Astrocyte (in vitro differentiated cells and primary cell): ENCODE data around the gene ZNF878. TPM values are rescaled to one million over a fixed set of nuclear protein-coding genes. Genes with fewer than 3 reads are reported as not detected.
A peak's percentile ranks its signal among the peaks of the same experiment; 100 is the strongest.

Experiments used
- DNase-seq: peaks from one replicate; pipeline ENCODE4 v3.0.0-alpha.2; 2010; ENCODE audit warnings: low read depth
- FAIRE-seq: peaks from 2 replicates; lab custom pipeline; 2011; peaks lifted over from hg19 to GRCh38; lab: Jason Lieb, UNC
- H2AFZ ChIP-seq: 2 replicates; pipeline ENCODE4 v1.6.0; 2012; ENCODE audit warnings: low read depth, low read length, inconsistent platforms
- H3K27ac ChIP-seq: 2 replicates; pipeline ENCODE4 v1.5.1; 2011; ENCODE audit warnings: low read depth, low read length, inconsistent platforms
- H3K27me3 ChIP-seq: 2 replicates; pipeline ENCODE4 v1.6.0; 2011; ENCODE audit warnings: low read length, inconsistent platforms; ENCODE audit not compliant: insufficient read depth
- H3K36me3 ChIP-seq: 2 replicates; pipeline ENCODE4 v1.5.1; 2011; ENCODE audit warnings: low read length, inconsistent platforms; ENCODE audit not compliant: insufficient read depth
- H3K4me1 ChIP-seq: 2 replicates; pipeline ENCODE4 v1.5.1; 2011; ENCODE audit warnings: low read length, inconsistent platforms; ENCODE audit not compliant: insufficient read depth
- H3K4me2 ChIP-seq: 2 replicates; pipeline ENCODE4 v1.6.0; 2012; ENCODE audit warnings: low read length, inconsistent platforms
- H3K4me3 ChIP-seq: 2 replicates; pipeline ENCODE4 v1.5.1; 2011; ENCODE audit warnings: low read depth, mild to moderate bottlenecking, low read length, inconsistent platforms; ENCODE audit not compliant: insufficient read depth
- H3K79me2 ChIP-seq: 2 replicates; pipeline ENCODE4 v1.6.0; 2012; ENCODE audit warnings: mild to moderate bottlenecking, low read length, inconsistent platforms; ENCODE audit not compliant: insufficient read depth
- H3K9ac ChIP-seq: 2 replicates; pipeline ENCODE4 v1.6.0; 2012; ENCODE audit warnings: mild to moderate bottlenecking, low read length, inconsistent platforms
- H3K9me3 ChIP-seq: 2 replicates; pipeline ENCODE4 v1.5.1; 2012; ENCODE audit warnings: low read depth, mild to moderate bottlenecking, low read length, inconsistent platforms; ENCODE audit not compliant: insufficient read depth
- H4K20me1 ChIP-seq: 2 replicates; pipeline ENCODE4 v1.6.0; 2012; ENCODE audit warnings: low read length, inconsistent platforms; ENCODE audit not compliant: insufficient read depth
- H3K27ac Mint-ChIP-seq: one replicate; pipeline ENCODE4 v1.8.0; 2021; ENCODE audit warnings: mild to moderate bottlenecking, mixed read lengths; ENCODE audit not compliant: unreplicated experiment
- H3K27me3 Mint-ChIP-seq: one replicate; pipeline ENCODE4 v1.8.0; 2021; ENCODE audit warnings: low read depth, mixed read lengths; ENCODE audit not compliant: unreplicated experiment
- H3K36me3 Mint-ChIP-seq: one replicate; pipeline ENCODE4 v1.8.0; 2021; ENCODE audit warnings: low read depth, mixed read lengths; ENCODE audit not compliant: unreplicated experiment
- H3K4me1 Mint-ChIP-seq: one replicate; pipeline ENCODE4 v1.8.0; 2021; ENCODE audit warnings: low read depth, mixed read lengths; ENCODE audit not compliant: unreplicated experiment
- H3K4me3 Mint-ChIP-seq: one replicate; pipeline ENCODE4 v1.8.0; 2021; ENCODE audit warnings: mild to moderate bottlenecking, moderate library complexity, mixed read lengths; ENCODE audit not compliant: unreplicated experiment
- H3K9me3 Mint-ChIP-seq: one replicate; pipeline ENCODE4 v1.8.0; 2021; ENCODE audit warnings: mild to moderate bottlenecking, mixed read lengths; ENCODE audit not compliant: unreplicated experiment
- EZH2 ChIP-seq: IDR thresholded peaks from 2 replicates; pipeline ENCODE4 v1.6.1; 2012; ENCODE audit warnings: mild to moderate bottlenecking, low read length, inconsistent platforms; ENCODE audit not compliant: insufficient read depth
- total RNA-seq: library from RNA; stranded (reverse); gene quantifications from 2 replicates; pipeline ENCODE4 v1.2.1, GENCODE V29; 2021
- TF ChIP-seq, protein P1 (sequence below): IDR thresholded peaks from 2 replicates; pipeline ENCODE4 v1.5.1; 2011; ENCODE audit warnings: low read depth, mild to moderate bottlenecking, inconsistent platforms, low read length, moderate library complexity; ENCODE audit not compliant: insufficient read depth

ZNF878 gene
- total RNA-seq, 1 donor from 2014 or later, result not detected

DNA sequence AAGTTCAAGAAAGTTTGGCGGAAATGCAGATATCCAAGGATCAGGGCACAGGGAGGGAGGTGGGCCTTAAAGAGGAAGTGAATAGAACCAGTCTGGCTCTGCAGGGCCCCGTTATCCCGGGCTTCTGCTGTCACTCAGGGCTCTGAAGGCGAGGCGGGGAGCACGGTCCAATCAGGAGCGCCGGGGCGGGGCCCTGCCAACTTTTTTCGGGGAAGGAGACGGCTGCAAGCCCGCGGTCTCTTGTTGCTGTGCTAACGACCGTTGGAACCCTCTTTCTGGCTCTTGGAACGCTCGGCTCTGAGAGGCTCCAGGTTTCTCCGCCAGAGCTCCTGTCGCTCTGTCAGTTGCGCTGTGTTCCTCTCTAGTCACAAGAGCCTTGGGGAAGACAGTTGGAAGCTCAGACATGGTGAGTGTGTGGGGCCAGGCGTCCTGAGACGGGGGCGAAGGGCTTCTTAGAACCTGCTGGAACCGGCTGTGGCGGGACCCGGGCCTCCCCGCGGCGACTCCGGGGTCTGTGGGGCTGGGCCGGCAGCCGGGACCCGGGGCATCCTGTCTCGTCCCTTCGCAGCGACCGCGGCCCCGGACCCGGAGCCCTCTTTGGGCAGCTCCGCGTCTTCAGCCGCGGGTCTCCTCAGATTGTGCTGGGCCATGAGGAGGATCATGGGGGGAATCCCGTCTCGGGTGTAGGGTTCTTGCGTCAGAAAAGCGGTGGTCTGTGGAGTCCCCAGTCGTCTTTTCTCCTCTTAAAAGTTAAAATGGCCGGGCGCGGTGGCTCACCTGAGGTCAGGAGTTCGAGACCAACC, 39.5 kb upstream of the ZNF878 start:
- Mint-ChIP-seq H3K4me3 (no peak overlapping the region), H3K27me3 (no peaks in the 10 kb centered on the region), H3K36me3 (no peaks in the 10 kb centered on the region), H3K9me3 (peaks cover 13% of the 10 kb centered on the region), H3K27ac (no peak overlapping the region), H3K4me1 (no peaks in the 10 kb centered on the region)
- no peaks in the 10 kb centered on the region for H4K20me1 ChIP-seq
- peaks cover 4% of the 10 kb centered on the region for H3K79me2 ChIP-seq
- no peaks in the 10 kb centered on the region for H3K36me3 ChIP-seq
- H3K9me3 ChIP-seq, result no peaks in the 10 kb centered on the region
- FAIRE-seq (peak; percentile 17), DNase-seq (peak; percentile 78)
- H3K4me1 ChIP-seq, result no peaks in the 10 kb centered on the region
- no peaks in the 10 kb centered on the region for H3K27me3 ChIP-seq
- TF ChIP-seq, protein P1, sequence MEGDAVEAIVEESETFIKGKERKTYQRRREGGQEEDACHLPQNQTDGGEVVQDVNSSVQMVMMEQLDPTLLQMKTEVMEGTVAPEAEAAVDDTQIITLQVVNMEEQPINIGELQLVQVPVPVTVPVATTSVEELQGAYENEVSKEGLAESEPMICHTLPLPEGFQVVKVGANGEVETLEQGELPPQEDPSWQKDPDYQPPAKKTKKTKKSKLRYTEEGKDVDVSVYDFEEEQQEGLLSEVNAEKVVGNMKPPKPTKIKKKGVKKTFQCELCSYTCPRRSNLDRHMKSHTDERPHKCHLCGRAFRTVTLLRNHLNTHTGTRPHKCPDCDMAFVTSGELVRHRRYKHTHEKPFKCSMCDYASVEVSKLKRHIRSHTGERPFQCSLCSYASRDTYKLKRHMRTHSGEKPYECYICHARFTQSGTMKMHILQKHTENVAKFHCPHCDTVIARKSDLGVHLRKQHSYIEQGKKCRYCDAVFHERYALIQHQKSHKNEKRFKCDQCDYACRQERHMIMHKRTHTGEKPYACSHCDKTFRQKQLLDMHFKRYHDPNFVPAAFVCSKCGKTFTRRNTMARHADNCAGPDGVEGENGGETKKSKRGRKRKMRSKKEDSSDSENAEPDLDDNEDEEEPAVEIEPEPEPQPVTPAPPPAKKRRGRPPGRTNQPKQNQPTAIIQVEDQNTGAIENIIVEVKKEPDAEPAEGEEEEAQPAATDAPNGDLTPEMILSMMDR, result no peak
- TF ChIP-seq EZH2, result no peak
- H3K4me2 ChIP-seq, result peak overlapping the region; percentile 92
- H3K4me3 ChIP-seq, result peak overlapping the region; percentile 80
- H3K27ac ChIP-seq, result peak overlapping the region; percentile 50
- H2AFZ ChIP-seq, result peak overlapping the region; percentile 96
- peak overlapping the region; percentile 83 for H3K9ac ChIP-seq

DNA sequence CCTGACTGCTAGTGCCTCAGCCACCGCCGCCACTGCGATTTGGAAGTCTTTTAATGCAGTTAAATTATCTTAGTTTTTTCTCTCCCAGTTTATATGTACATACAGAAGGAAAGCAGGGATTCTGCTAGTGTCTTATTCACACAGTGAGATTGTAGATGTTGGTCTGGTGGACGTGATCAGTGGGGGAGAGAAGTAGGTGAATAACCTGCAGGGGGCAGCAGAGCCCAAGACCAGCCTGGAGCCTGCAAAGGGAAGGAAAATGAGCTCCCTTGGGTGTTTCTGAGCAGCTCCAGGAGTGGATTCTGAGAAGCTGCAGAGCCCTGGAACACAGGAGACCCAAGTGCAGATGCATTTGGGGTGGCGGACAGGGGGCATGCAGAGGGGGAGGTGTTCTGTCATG, 38.0 kb upstream of the ZNF878 start:
- Histone ChIP-seq H3K27ac (no peak overlapping the region), H3K9ac (no peak overlapping the region), H3K9me3 (no peaks in the 10 kb centered on the region), H3K36me3 (no peaks in the 10 kb centered on the region), H3K4me3 (no peak overlapping the region), H3K4me2 (no peak overlapping the region), H2AFZ (no peak overlapping the region), H3K79me2 (peaks cover 3% of the 10 kb centered on the region), H3K4me1 (no peaks in the 10 kb centered on the region), H4K20me1 (no peaks in the 10 kb centered on the region), H3K27me3 (no peaks in the 10 kb centered on the region)
- DNase-seq, result peak; percentile 15
- H3K27me3 Mint-ChIP-seq, result no peaks in the 10 kb centered on the region
- no peak overlapping the region for H3K27ac Mint-ChIP-seq
- FAIRE-seq, result no peak
- H3K36me3 Mint-ChIP-seq, result no peaks in the 10 kb centered on the region
- no peak overlapping the region for H3K4me3 Mint-ChIP-seq
- no peaks in the 10 kb centered on the region for H3K4me1 Mint-ChIP-seq
- TF ChIP-seq EZH2, result no peak
- TF ChIP-seq, protein P1, result peak; percentile 9
- H3K9me3 Mint-ChIP-seq, result peaks cover 16% of the 10 kb centered on the region
